B cell (primary cell): ENCODE data around the gene RNPEP. TPM values are rescaled to one million over a fixed set of nuclear protein-coding genes. Genes with fewer than 3 reads are reported as not detected.
"Not testable (repeated sequence)": the region's sequence is repeated elsewhere in the genome, so short reads cannot be mapped to it uniquely, and the experiment has no call there.

Source experiments
- ATAC-seq: fragments of 200-7000 bp; cut with Tn5 transposase; one replicate; pipeline ENCODE4 v1.10.0; 2021; ENCODE audit warnings: low read depth, mild to moderate bottlenecking, moderate number of reproducible peaks, moderate library complexity
- CTCF ChIA-PET: fragments of 350-600 bp; sonication (Branson Sonifier 250); formaldehyde crosslinking; loops from one replicate; lab custom pipeline; 2021; ENCODE audit warnings: antibody characterized with exemption, inconsistent platforms; lab: Charles Lee
- POLR2A ChIA-PET: fragments of 350-600 bp; sonication (Branson Sonifier 250); formaldehyde crosslinking; loops from one replicate; lab custom pipeline; 2021; ENCODE audit warnings: antibody characterized with exemption; lab: Charles Lee
- DNase-seq: peaks from one replicate; pipeline ENCODE4 v3.0.0; 2013
- H2AFZ ChIP-seq: 2 replicates; pipeline ENCODE4 v1.6.1; 2012; ENCODE audit warnings: mild to moderate bottlenecking, low read depth, low read length; ENCODE audit not compliant: insufficient read depth, poor library complexity, severe bottlenecking
- H3K27ac ChIP-seq, 2 donors: 1 replicate in 1 of 2; 2 replicates in 1 of 2; pipeline ENCODE4 v1.5.1; 2012 to 2013; ENCODE audit warnings: low read length in 2 of 2, mild to moderate bottlenecking in 2 of 2, moderate library complexity in 1 of 2
- H3K27me3 ChIP-seq, 4 experiments: fragments of 200-600 bp in 1 of 4; sonication (generic) in 1 of 4; replicated peaks in 1 of 4; 1 replicate in 2 of 4; 2 replicates in 2 of 4; pipeline versions ENCODE4 v1.6.1 to v1.7.0; 2013 to 2016; ENCODE audit warnings: low read length in 3 of 4, mild to moderate bottlenecking in 2 of 4, mixed read lengths in 1 of 4, moderate library complexity in 1 of 4; ENCODE audit not compliant: insufficient read depth in 4 of 4, control insufficient read depth in 3 of 4; ENCODE audit errors: control extremely low read depth in 1 of 4
- H3K36me3 ChIP-seq, 2 experiments: replicated peaks in 1 of 2; 1 replicate in 1 of 2; 2 replicates in 1 of 2; pipeline versions ENCODE4 v1.6.1 to v1.7.1; 2013; ENCODE audit warnings: low read length in 1 of 2; ENCODE audit not compliant: insufficient read depth in 2 of 2, control insufficient read depth in 1 of 2; ENCODE audit errors: control extremely low read depth in 1 of 2, extremely low read depth in 1 of 2
- H3K4me1 ChIP-seq, 2 donors: fragments of 200-600 bp in 1 of 2; sonication (generic) in 1 of 2; 1 replicate in 1 of 2; 2 replicates in 1 of 2; pipeline versions ENCODE4 v1.5.1 to v1.6.1; 2013 to 2017; ENCODE audit warnings: low read length in 2 of 2; ENCODE audit not compliant: control insufficient read depth in 2 of 2, insufficient read depth in 2 of 2
- H3K4me2 ChIP-seq: replicated peaks from 2 replicates; pipeline ENCODE3; 2012; ENCODE audit warnings: mild to moderate bottlenecking, low read depth, low read length; ENCODE audit not compliant: poor library complexity, severe bottlenecking
- H3K4me3 ChIP-seq, 5 experiments: fragments of 200-600 bp in 1 of 5; sonication (generic) in 1 of 5; 1 replicate in 3 of 5; 2 replicates in 2 of 5; pipeline versions ENCODE4 v1.5.1 to v1.7.0; 2011 to 2016; ENCODE audit warnings: low read length in 4 of 5, mild to moderate bottlenecking in 4 of 5, low read depth in 2 of 5, control low read depth in 1 of 5, moderate library complexity in 1 of 5; ENCODE audit not compliant: insufficient read depth in 1 of 5; ENCODE audit errors: control extremely low read depth in 1 of 5, extremely low read depth in 1 of 5
- H3K79me2 ChIP-seq: fragments of 200-600 bp; sonication (generic); one replicate; pipeline ENCODE4 v1.6.0; 2016; ENCODE audit warnings: low read length; ENCODE audit not compliant: control insufficient read depth, insufficient read depth
- H3K9ac ChIP-seq: fragments of 200-600 bp; sonication (generic); 2 replicates; pipeline ENCODE4 v1.6.1; 2017; ENCODE audit warnings: mild to moderate bottlenecking, low read length, moderate library complexity
- H3K9me3 ChIP-seq, 3 donors: one replicate each; pipeline versions ENCODE4 v1.6.1 to v1.7.1; 2013; ENCODE audit warnings: low read length in 2 of 3; ENCODE audit not compliant: control insufficient read depth in 2 of 3, insufficient read depth in 1 of 3; ENCODE audit errors: control extremely low read depth in 1 of 3
- H4K20me1 ChIP-seq: 2 replicates; pipeline ENCODE4 v1.6.0; 2012; ENCODE audit warnings: mild to moderate bottlenecking, low read length; ENCODE audit not compliant: insufficient read depth, control insufficient read depth, poor library complexity, severe bottlenecking
- H3K27ac Mint-ChIP-seq: one replicate; pipeline ENCODE4 v1.8.0; 2021; ENCODE audit warnings: mixed read lengths
- H3K27me3 Mint-ChIP-seq: one replicate; pipeline ENCODE4 v1.8.0; 2021; ENCODE audit warnings: mixed read lengths
- H3K4me1 Mint-ChIP-seq: one replicate; pipeline ENCODE4 v1.8.0; 2021; ENCODE audit warnings: mixed read lengths
- H3K4me3 Mint-ChIP-seq: one replicate; pipeline ENCODE4 v1.8.0; 2021; ENCODE audit warnings: mixed read lengths
- H3K9me3 Mint-ChIP-seq: one replicate; pipeline ENCODE4 v1.8.0; 2022; ENCODE audit warnings: mixed read lengths; ENCODE audit not compliant: insufficient read depth
- EZH2 ChIP-seq: IDR thresholded peaks from 2 replicates; pipeline ENCODE4 v1.6.1; 2012; ENCODE audit warnings: borderline replicate concordance, low read depth, mild to moderate bottlenecking, moderate library complexity, low read length; ENCODE audit not compliant: insufficient read depth, poor library complexity, severe bottlenecking
- WGBS: methylation state at CpG from one replicate; pipeline ENCODE4 v1.1.5; 2013; ENCODE audit warnings: missing lambda C conversion rate; ENCODE audit not compliant: insufficient coverage; 5-methylcytosine and 5-hydroxymethylcytosine counted together
- intact Hi-C: fragments of 100-400 bp; cut with micrococcal nuclease; formaldehyde crosslinking; loops from one replicate; pipeline ENCODE4 v1.10.0; 2022
- polyA plus RNA-seq: library from polyadenylated mRNA; depleted of rRNA; stranded (reverse); fragments of >200 nt; gene quantifications from 2 replicates; pipeline ENCODE4 v1.2.3, GENCODE V29; 2012
- total RNA-seq, 2 donors: library from RNA; stranded (reverse); fragments of 120-200 nt in 1 of 2; gene quantifications; 1 replicate in 1 of 2; 2 replicates in 1 of 2; pipeline versions ENCODE4 v1.2.3 to v1.2.4, GENCODE V29; 2013 to 2022

The RNPEP gene
- total and polyA plus RNA-seq, 2 donors (not counting 1 experiment from before 2014, with no cell fraction given): 28.9 to 42.9 TPM

- no peak for ATAC-seq
Measured at GRCh38 chr1:201939574-201939973, 42.9 kb upstream of the RNPEP start.

GRCh38 chr1:201940316-201940715, 42.1 kb upstream of the RNPEP start:
- H3K9ac ChIP-seq, H3K27ac ChIP-seq, H4K20me1 ChIP-seq, H3K4me3 ChIP-seq, H2AFZ ChIP-seq, H3K4me3 Mint-ChIP-seq, H3K79me2 ChIP-seq, H3K4me1 Mint-ChIP-seq, H3K4me1 ChIP-seq, intact Hi-C loops, H3K27ac Mint-ChIP-seq, H3K36me3 ChIP-seq, ATAC-seq, POLR2A ChIA-PET, H3K4me2 ChIP-seq, CTCF ChIA-PET, DNase-seq, H3K9me3 ChIP-seq, H3K9me3 Mint-ChIP-seq: not testable (repeated sequence)
- H3K27me3 Mint-ChIP-seq: peaks cover 37% of the 10 kb centered on the region
- WGBS: 92% methylated on average over 7 of the region's 10 CpGs
- peaks cover 0 to 29% (median 12%) of the 10 kb centered on the region in 4 experiments for H3K27me3 ChIP-seq

More at GRCh38 chr1:201939574-201939973, 42.9 kb upstream of the RNPEP start:
- Mint-ChIP-seq H3K4me1 (no peaks in the 10 kb centered on the region), H3K27ac (no peak overlapping the region), H3K4me3 (no peak overlapping the region), H3K9me3 (no peaks in the 10 kb centered on the region), H3K27me3 (peaks cover 36% of the 10 kb centered on the region)
- DNase-seq: no peak
- Histone ChIP-seq H3K9ac (no peak overlapping the region), H3K4me1 (no peaks in the 10 kb centered on the region), H3K27me3 (peaks cover 0 to 21% (median 7%) of the 10 kb centered on the region in 4 experiments), H4K20me1 (no peaks in the 10 kb centered on the region), H3K4me3 (no peak overlapping the region), H3K36me3 (no peaks in the 10 kb centered on the region), H3K79me2 (no peaks in the 10 kb centered on the region), H2AFZ (no peak overlapping the region), H3K9me3 (no peaks in the 10 kb centered on the region), H3K27ac (no peak overlapping the region), H3K4me2 (no peak overlapping the region)
- ChIA-PET CTCF (no interaction called here), POLR2A (no interaction called here)
- 91% methylated on average over 5 of the region's 5 CpGs for WGBS
- intact Hi-C loops: no loop called here
- TF ChIP-seq EZH2: no peak
